GM23338 (cell line): ENCODE results near the gene WNT4. TPM values are rescaled to one million over a fixed set of nuclear protein-coding genes. Genes with fewer than 3 reads are reported as not detected.

Experiments
- ATAC-seq: fragments of 200-7000 bp; cut with Tn5 transposase; 3 replicates; pipeline ENCODE4 v1.9.1; 2020
- DNase-seq: peaks from one replicate; pipeline ENCODE4 v3.0.0-alpha.2; 2015; ENCODE audit warnings: low spot score
- H2AFZ ChIP-seq: fragments of 200-600 bp; sonication (generic); 2 replicates; pipeline ENCODE4 v1.8.0; 2016; ENCODE audit warnings: antibody characterized with exemption, mild to moderate bottlenecking, moderate library complexity
- H3F3A ChIP-seq: fragments of 200-600 bp; sonication (generic); replicated peaks from 2 replicates; pipeline ENCODE4 v1.8.0; 2017; ENCODE audit warnings: antibody characterized with exemption, mixed run types, low read depth
- H3K27ac ChIP-seq: fragments of 200-600 bp; sonication (generic); 2 replicates; pipeline ENCODE4 v1.6.1; 2016; ENCODE audit warnings: low read depth
- H3K27me3 ChIP-seq: fragments of 200-600 bp; sonication (generic); 2 replicates; pipeline ENCODE4 v1.8.0; 2016; ENCODE audit warnings: mild to moderate bottlenecking, mixed run types, moderate library complexity; ENCODE audit not compliant: insufficient read depth
- H3K36me3 ChIP-seq: fragments of 200-600 bp; sonication (generic); 2 replicates; pipeline ENCODE4 v1.8.0; 2016; ENCODE audit warnings: mild to moderate bottlenecking; ENCODE audit not compliant: insufficient read depth
- H3K4me1 ChIP-seq: fragments of 200-600 bp; sonication (generic); 2 replicates; pipeline ENCODE4 v1.8.0; 2016; ENCODE audit warnings: mild to moderate bottlenecking, moderate library complexity; ENCODE audit not compliant: insufficient read depth
- H3K4me2 ChIP-seq: fragments of 200-600 bp; sonication (generic); 2 replicates; pipeline ENCODE4 v1.7.1; 2017; ENCODE audit warnings: mixed run types
- H3K4me3 ChIP-seq: fragments of 200-600 bp; sonication (generic); 2 replicates; pipeline ENCODE4 v1.6.1; 2016; ENCODE audit warnings: mixed run types
- H3K79me2 ChIP-seq: fragments of 200-600 bp; sonication (generic); replicated peaks from 2 replicates; pipeline ENCODE4 v1.8.0; 2017; ENCODE audit warnings: mild to moderate bottlenecking; ENCODE audit not compliant: insufficient read depth
- H3K9me2 ChIP-seq: fragments of 200-600 bp; sonication (generic); 2 replicates; pipeline ENCODE4 v1.8.0; 2017; ENCODE audit not compliant: insufficient read depth
- H4K20me1 ChIP-seq: fragments of 200-600 bp; sonication (generic); replicated peaks from 2 replicates; pipeline ENCODE4 v1.8.0; 2017; ENCODE audit warnings: mild to moderate bottlenecking; ENCODE audit not compliant: insufficient read depth
- H3K27ac Mint-ChIP-seq: 2 replicates; pipeline ENCODE4 v1.8.0; 2020; ENCODE audit warnings: inconsistent platforms, mild to moderate bottlenecking, moderate library complexity, mixed read lengths
- H3K27me3 Mint-ChIP-seq: 3 replicates; pipeline ENCODE4 v1.8.0; 2022; ENCODE audit warnings: low read depth, mild to moderate bottlenecking, moderate library complexity, mixed read lengths, inconsistent platforms; ENCODE audit not compliant: insufficient read depth, poor library complexity
- H3K36me3 Mint-ChIP-seq: 3 replicates; pipeline ENCODE4 v1.8.0; 2021; ENCODE audit warnings: low read depth, mild to moderate bottlenecking, inconsistent platforms, moderate library complexity, mixed read lengths
- H3K4me1 Mint-ChIP-seq: 3 replicates; pipeline ENCODE4 v1.8.0; 2020; ENCODE audit warnings: mild to moderate bottlenecking, inconsistent platforms, mixed read lengths
- H3K4me3 Mint-ChIP-seq: 3 replicates; pipeline ENCODE4 v1.8.0; 2021; ENCODE audit warnings: moderate library complexity, mild to moderate bottlenecking, inconsistent platforms, mixed read lengths
- H3K9me3 Mint-ChIP-seq: 3 replicates; pipeline ENCODE4 v1.8.0; 2020; ENCODE audit warnings: moderate library complexity, mild to moderate bottlenecking, inconsistent platforms, mixed read lengths
- CREB1 ChIP-seq: fragments of 250-450 bp; sonication (Bioruptor Pico); IDR thresholded peaks from 2 replicates; pipeline ENCODE4 v1.5.0; 2020; ENCODE audit warnings: low read depth, mild to moderate bottlenecking, moderate library complexity
- EZH2 ChIP-seq: fragments of 200-600 bp; sonication (generic); IDR thresholded peaks from one replicate; pipeline ENCODE4 v1.8.0; 2017; ENCODE audit warnings: antibody characterized with exemption, mild to moderate bottlenecking, low read depth; ENCODE audit not compliant: unreplicated experiment
- EZH2phosphoT487 ChIP-seq: fragments of 200-600 bp; sonication (generic); IDR thresholded peaks from one replicate; pipeline ENCODE4 v1.8.1; 2018; ENCODE audit warnings: antibody characterized with exemption; ENCODE audit not compliant: unreplicated experiment
- JUNB ChIP-seq: IDR thresholded peaks from one replicate; pipeline ENCODE4 v1.6.1; 2016; ENCODE audit warnings: antibody characterized with exemption; ENCODE audit not compliant: unreplicated experiment
- NANOG ChIP-seq: IDR thresholded peaks from 2 replicates; pipeline ENCODE4 v1.6.1; 2016; ENCODE audit warnings: antibody characterized with exemption, borderline replicate concordance
- POLR2AphosphoS5 ChIP-seq: IDR thresholded peaks from 2 replicates; pipeline ENCODE4 v1.6.1; 2016; ENCODE audit warnings: antibody characterized with exemption, low read depth
- STAT1 ChIP-seq: IDR thresholded peaks from one replicate; pipeline ENCODE4 v1.6.1; 2016; ENCODE audit warnings: antibody characterized with exemption; ENCODE audit not compliant: unreplicated experiment
- ZNF331 ChIP-seq: fragments of 250-450 bp; sonication (Bioruptor Pico); IDR thresholded peaks from 2 replicates; pipeline ENCODE4 v1.5.0; 2020; ENCODE audit warnings: low read depth, mild to moderate bottlenecking, moderate library complexity
- polyA plus RNA-seq: library from polyadenylated mRNA; unstranded; fragments of >200 nt; fragmentation: Nextera tagmentation; extraction: Ambion mirVana; gene quantifications from 2 replicates; pipeline ENCODE4 v1.2.1, GENCODE V29; 2016
- total RNA-seq: library from RNA; depleted of rRNA; stranded (reverse); fragments of >200 nt; shearing (Covaris generic); gene quantifications from 2 replicates; pipeline ENCODE4 v1.2.3, GENCODE V29; 2014
- TF ChIP-seq, protein P1 (sequence below): IDR thresholded peaks from 2 replicates; pipeline ENCODE4 v1.6.1; 2016; ENCODE audit warnings: antibody characterized with exemption
- TF ChIP-seq, protein P2 (sequence below): fragments of 250-450 bp; sonication (Bioruptor Pico); IDR thresholded peaks from 2 replicates; pipeline ENCODE4 v1.5.0; 2020; ENCODE audit warnings: mild to moderate bottlenecking, moderate library complexity
- TF ChIP-seq, protein P3 (sequence below): IDR thresholded peaks from one replicate; pipeline ENCODE4 v1.6.1; 2018; ENCODE audit warnings: antibody characterized with exemption; ENCODE audit not compliant: unreplicated experiment
- TF ChIP-seq, protein P4 (sequence below), 2 experiments: fragments of 200-600 bp in 1 of 2; sonication (generic) in 1 of 2; conservative IDR thresholded peaks; 2 replicates each; pipeline versions ENCODE4 v1.5.1 to v1.6.1; 2016 to 2017; ENCODE audit warnings: antibody characterized with exemption in 2 of 2, low read depth in 2 of 2, mild to moderate bottlenecking in 2 of 2, moderate library complexity in 1 of 2

The WNT4 gene
- total and polyA plus RNA-seq, 2 experiments from 2014 or later, result 0.59 to 0.79 TPM

DNA sequence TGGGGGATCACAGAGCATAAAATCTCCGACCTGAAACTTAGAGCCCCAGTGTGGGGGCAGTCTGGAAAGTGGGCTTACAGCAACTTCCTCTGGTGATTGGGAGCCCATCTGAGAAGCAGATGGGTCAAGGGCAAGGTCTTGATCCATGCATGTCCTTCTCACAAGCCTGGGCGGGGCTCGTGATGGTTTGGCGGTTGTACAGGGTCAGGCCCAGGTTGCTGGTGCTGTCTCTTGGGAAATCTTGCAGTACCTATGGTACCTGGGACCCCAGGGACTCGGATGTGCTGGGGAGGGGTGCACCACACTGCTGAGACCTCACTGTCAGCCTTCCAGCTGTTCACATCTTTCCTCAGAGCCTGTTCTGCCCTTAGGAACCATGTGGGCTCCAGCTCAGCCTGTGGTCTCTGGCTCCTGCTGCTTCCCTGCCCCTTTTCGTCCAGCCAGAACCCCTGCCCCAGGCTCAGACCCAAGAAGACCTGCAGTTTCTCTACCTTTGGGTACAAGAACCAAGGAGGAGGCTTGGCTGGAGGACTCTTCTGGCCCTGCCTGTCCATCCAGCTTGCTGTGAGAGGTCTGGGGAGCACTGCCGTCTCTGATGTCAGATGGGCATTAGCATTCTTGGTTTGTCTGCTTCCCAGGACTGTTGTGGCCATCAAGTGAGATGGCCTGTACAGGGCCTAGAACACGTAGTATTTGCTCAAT, 24.5 kb downstream of the WNT4 start:
- no peak overlapping the region; the same call in 1 of the 2 replicates for H3K27ac Mint-ChIP-seq
- H3K9me3 Mint-ChIP-seq, result no peaks in the 10 kb centered on the region
- peaks cover 20% of the 10 kb centered on the region for H3K27me3 Mint-ChIP-seq
- peaks cover 53% of the 10 kb centered on the region for H3K4me1 Mint-ChIP-seq
- no peaks in the 10 kb centered on the region; the same call in 2 of the 3 replicates for H3K36me3 Mint-ChIP-seq
- H3K4me3 Mint-ChIP-seq, result no peak overlapping the region
- ATAC-seq (no peak), DNase-seq (no peak)
- TF ChIP-seq, protein P1, sequence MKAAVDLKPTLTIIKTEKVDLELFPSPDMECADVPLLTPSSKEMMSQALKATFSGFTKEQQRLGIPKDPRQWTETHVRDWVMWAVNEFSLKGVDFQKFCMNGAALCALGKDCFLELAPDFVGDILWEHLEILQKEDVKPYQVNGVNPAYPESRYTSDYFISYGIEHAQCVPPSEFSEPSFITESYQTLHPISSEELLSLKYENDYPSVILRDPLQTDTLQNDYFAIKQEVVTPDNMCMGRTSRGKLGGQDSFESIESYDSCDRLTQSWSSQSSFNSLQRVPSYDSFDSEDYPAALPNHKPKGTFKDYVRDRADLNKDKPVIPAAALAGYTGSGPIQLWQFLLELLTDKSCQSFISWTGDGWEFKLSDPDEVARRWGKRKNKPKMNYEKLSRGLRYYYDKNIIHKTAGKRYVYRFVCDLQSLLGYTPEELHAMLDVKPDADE, result no peak
- TF ChIP-seq, protein P2, sequence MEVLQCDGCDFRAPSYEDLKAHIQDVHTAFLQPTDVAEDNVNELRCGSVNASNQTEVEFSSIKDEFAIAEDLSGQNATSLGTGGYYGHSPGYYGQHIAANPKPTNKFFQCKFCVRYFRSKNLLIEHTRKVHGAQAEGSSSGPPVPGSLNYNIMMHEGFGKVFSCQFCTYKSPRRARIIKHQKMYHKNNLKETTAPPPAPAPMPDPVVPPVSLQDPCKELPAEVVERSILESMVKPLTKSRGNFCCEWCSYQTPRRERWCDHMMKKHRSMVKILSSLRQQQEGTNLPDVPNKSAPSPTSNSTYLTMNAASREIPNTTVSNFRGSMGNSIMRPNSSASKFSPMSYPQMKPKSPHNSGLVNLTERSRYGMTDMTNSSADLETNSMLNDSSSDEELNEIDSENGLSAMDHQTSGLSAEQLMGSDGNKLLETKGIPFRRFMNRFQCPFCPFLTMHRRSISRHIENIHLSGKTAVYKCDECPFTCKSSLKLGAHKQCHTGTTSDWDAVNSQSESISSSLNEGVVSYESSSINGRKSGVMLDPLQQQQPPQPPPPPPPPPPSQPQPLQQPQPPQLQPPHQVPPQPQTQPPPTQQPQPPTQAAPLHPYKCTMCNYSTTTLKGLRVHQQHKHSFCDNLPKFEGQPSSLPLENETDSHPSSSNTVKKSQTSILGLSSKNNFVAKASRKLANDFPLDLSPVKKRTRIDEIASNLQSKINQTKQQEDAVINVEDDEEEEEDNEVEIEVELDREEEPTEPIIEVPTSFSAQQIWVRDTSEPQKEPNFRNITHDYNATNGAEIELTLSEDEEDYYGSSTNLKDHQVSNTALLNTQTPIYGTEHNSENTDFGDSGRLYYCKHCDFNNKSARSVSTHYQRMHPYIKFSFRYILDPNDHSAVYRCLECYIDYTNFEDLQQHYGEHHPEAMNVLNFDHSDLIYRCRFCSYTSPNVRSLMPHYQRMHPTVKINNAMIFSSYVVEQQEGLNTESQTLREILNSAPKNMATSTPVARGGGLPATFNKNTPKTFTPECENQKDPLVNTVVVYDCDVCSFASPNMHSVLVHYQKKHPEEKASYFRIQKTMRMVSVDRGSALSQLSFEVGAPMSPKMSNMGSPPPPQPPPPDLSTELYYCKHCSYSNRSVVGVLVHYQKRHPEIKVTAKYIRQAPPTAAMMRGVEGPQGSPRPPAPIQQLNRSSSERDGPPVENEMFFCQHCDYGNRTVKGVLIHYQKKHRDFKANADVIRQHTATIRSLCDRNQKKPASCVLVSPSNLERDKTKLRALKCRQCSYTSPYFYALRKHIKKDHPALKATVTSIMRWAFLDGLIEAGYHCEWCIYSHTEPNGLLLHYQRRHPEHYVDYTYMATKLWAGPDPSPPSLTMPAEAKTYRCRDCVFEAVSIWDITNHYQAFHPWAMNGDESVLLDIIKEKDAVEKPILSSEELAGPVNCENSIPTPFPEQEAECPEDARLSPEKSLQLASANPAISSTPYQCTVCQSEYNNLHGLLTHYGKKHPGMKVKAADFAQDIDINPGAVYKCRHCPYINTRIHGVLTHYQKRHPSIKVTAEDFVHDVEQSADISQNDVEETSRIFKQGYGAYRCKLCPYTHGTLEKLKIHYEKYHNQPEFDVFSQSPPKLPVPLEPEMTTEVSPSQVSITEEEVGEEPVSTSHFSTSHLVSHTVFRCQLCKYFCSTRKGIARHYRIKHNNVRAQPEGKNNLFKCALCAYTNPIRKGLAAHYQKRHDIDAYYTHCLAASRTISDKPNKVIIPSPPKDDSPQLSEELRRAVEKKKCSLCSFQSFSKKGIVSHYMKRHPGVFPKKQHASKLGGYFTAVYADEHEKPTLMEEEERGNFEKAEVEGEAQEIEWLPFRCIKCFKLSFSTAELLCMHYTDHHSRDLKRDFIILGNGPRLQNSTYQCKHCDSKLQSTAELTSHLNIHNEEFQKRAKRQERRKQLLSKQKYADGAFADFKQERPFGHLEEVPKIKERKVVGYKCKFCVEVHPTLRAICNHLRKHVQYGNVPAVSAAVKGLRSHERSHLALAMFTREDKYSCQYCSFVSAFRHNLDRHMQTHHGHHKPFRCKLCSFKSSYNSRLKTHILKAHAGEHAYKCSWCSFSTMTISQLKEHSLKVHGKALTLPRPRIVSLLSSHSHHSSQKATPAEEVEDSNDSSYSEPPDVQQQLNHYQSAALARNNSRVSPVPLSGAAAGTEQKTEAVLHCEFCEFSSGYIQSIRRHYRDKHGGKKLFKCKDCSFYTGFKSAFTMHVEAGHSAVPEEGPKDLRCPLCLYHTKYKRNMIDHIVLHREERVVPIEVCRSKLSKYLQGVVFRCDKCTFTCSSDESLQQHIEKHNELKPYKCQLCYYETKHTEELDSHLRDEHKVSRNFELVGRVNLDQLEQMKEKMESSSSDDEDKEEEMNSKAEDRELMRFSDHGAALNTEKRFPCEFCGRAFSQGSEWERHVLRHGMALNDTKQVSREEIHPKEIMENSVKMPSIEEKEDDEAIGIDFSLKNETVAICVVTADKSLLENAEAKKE (CRISPR knock-in tag), result no peak
- no peak for TF ChIP-seq NANOG
- no peak for TF ChIP-seq EZH2phosphoT487
- no peak for TF ChIP-seq POLR2AphosphoS5
- no peak for TF ChIP-seq EZH2
- no peak for TF ChIP-seq STAT1
- TF ChIP-seq, protein P3, sequence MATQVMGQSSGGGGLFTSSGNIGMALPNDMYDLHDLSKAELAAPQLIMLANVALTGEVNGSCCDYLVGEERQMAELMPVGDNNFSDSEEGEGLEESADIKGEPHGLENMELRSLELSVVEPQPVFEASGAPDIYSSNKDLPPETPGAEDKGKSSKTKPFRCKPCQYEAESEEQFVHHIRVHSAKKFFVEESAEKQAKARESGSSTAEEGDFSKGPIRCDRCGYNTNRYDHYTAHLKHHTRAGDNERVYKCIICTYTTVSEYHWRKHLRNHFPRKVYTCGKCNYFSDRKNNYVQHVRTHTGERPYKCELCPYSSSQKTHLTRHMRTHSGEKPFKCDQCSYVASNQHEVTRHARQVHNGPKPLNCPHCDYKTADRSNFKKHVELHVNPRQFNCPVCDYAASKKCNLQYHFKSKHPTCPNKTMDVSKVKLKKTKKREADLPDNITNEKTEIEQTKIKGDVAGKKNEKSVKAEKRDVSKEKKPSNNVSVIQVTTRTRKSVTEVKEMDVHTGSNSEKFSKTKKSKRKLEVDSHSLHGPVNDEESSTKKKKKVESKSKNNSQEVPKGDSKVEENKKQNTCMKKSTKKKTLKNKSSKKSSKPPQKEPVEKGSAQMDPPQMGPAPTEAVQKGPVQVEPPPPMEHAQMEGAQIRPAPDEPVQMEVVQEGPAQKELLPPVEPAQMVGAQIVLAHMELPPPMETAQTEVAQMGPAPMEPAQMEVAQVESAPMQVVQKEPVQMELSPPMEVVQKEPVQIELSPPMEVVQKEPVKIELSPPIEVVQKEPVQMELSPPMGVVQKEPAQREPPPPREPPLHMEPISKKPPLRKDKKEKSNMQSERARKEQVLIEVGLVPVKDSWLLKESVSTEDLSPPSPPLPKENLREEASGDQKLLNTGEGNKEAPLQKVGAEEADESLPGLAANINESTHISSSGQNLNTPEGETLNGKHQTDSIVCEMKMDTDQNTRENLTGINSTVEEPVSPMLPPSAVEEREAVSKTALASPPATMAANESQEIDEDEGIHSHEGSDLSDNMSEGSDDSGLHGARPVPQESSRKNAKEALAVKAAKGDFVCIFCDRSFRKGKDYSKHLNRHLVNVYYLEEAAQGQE, result no peak
- TF ChIP-seq, protein P4, sequence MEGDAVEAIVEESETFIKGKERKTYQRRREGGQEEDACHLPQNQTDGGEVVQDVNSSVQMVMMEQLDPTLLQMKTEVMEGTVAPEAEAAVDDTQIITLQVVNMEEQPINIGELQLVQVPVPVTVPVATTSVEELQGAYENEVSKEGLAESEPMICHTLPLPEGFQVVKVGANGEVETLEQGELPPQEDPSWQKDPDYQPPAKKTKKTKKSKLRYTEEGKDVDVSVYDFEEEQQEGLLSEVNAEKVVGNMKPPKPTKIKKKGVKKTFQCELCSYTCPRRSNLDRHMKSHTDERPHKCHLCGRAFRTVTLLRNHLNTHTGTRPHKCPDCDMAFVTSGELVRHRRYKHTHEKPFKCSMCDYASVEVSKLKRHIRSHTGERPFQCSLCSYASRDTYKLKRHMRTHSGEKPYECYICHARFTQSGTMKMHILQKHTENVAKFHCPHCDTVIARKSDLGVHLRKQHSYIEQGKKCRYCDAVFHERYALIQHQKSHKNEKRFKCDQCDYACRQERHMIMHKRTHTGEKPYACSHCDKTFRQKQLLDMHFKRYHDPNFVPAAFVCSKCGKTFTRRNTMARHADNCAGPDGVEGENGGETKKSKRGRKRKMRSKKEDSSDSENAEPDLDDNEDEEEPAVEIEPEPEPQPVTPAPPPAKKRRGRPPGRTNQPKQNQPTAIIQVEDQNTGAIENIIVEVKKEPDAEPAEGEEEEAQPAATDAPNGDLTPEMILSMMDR (conservative IDR thresholded peaks at IDR 0.05; ENCODE audit: low read depth in 2 of 2), result no peak
- no peak for TF ChIP-seq JUNB
- TF ChIP-seq ZNF331 (CRISPR knock-in tag), result no peak
- no peak for TF ChIP-seq CREB1 (CRISPR knock-in tag)
- Histone ChIP-seq H2AFZ (no peak overlapping the region), H3F3A (no peaks in the 10 kb centered on the region), H3K27me3 (no peaks in the 10 kb centered on the region), H3K27ac (no peak overlapping the region), H3K36me3 (no peaks in the 10 kb centered on the region), H3K4me2 (no peak overlapping the region), H4K20me1 (peaks cover 17% of the 10 kb centered on the region; the same call in 1 of the 2 replicates), H3K4me1 (peaks cover 13% of the 10 kb centered on the region), H3K4me3 (no peak overlapping the region), H3K9me2 (no peaks in the 10 kb centered on the region), H3K79me2 (0 out of 2 replicates have a peak, but pooled peaks cover 4% of the 10 kb centered on the region)
